Peyer's patch (tissue), 4 donors: ENCODE results near the gene EPHB2. TPM values are rescaled to one million over a fixed set of nuclear protein-coding genes. Genes with fewer than 3 reads are reported as not detected.

ENCODE experiments used
- DNase-seq, 3 donors: peaks; one replicate each; pipeline ENCODE4 v3.0.0-alpha.2; 2017 to 2019
- H3K27ac ChIP-seq, 4 donors: fragments of 200-600 bp; sonication (generic); one replicate each; pipeline ENCODE4 v1.5.1; 2016 to 2019
- H3K27me3 ChIP-seq, 2 donors: fragments of 200-600 bp; sonication (generic); one replicate each; pipeline ENCODE4 v1.5.1; 2019
- H3K36me3 ChIP-seq, 3 donors: fragments of 200-600 bp; sonication (generic); one replicate each; pipeline ENCODE4 v1.5.1; 2016 to 2019
- H3K4me1 ChIP-seq, 4 donors: fragments of 200-600 bp; sonication (generic); one replicate each; pipeline ENCODE4 v1.5.1; 2016 to 2019
- H3K4me3 ChIP-seq, 4 donors: fragments of 200-600 bp; sonication (generic); 1 replicate in 3 of 4; 2 replicates in 1 of 4; pipeline ENCODE4 v1.5.1; 2016 to 2019; ENCODE audit warnings: mild to moderate bottlenecking in 1 of 4
- H3K9me3 ChIP-seq, 4 donors: fragments of 200-600 bp; sonication (generic); one replicate each; pipeline ENCODE4 v1.5.1; 2016 to 2019; ENCODE audit warnings: mild to moderate bottlenecking in 1 of 4
- POLR2A ChIP-seq, 2 donors: fragments of 450-650 bp; IDR thresholded peaks; one replicate each; pipeline ENCODE4 v1.5.1; 2017; ENCODE audit warnings: antibody characterized with exemption in 2 of 2, mild to moderate bottlenecking in 2 of 2, moderate library complexity in 2 of 2
- total RNA-seq, 4 donors: library from RNA; depleted of rRNA; stranded (reverse); fragments of >200 nt; gene quantifications; one replicate each; pipeline ENCODE4 v1.1.0, GENCODE V29; 2016
- TF ChIP-seq, protein P1 (sequence below), 6 experiments: fragments of 450-650 bp in 4 of 6; fragments of 200-600 bp in 2 of 6; sonication (generic) in 1 of 6; IDR thresholded peaks; one replicate each; pipeline ENCODE4 v1.5.1; 2017 to 2019; ENCODE audit warnings: antibody characterized with exemption in 6 of 6, mild to moderate bottlenecking in 3 of 6, moderate library complexity in 1 of 6

Gene EPHB2
- total RNA-seq, 4 donors from 2014 or later: 24.5 to 71.0 (median 53.9) TPM

DNA sequence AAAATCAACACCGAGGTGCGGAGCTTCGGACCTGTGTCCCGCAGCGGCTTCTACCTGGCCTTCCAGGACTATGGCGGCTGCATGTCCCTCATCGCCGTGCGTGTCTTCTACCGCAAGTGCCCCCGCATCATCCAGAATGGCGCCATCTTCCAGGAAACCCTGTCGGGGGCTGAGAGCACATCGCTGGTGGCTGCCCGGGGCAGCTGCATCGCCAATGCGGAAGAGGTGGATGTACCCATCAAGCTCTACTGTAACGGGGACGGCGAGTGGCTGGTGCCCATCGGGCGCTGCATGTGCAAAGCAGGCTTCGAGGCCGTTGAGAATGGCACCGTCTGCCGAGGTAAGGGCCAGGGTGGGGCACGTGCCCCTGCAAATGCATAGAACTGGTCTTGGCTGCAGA is 74.1 kb downstream of the EPHB2 start:
- H3K27me3 ChIP-seq: no peaks in the 10 kb centered on the region
- no peak overlapping the region for H3K4me3 ChIP-seq
- DNase-seq: no peak
- peaks cover 0 to 5% (median 0%) of the 10 kb centered on the region in 4 donors for H3K4me1 ChIP-seq
- TF ChIP-seq, protein P1, sequence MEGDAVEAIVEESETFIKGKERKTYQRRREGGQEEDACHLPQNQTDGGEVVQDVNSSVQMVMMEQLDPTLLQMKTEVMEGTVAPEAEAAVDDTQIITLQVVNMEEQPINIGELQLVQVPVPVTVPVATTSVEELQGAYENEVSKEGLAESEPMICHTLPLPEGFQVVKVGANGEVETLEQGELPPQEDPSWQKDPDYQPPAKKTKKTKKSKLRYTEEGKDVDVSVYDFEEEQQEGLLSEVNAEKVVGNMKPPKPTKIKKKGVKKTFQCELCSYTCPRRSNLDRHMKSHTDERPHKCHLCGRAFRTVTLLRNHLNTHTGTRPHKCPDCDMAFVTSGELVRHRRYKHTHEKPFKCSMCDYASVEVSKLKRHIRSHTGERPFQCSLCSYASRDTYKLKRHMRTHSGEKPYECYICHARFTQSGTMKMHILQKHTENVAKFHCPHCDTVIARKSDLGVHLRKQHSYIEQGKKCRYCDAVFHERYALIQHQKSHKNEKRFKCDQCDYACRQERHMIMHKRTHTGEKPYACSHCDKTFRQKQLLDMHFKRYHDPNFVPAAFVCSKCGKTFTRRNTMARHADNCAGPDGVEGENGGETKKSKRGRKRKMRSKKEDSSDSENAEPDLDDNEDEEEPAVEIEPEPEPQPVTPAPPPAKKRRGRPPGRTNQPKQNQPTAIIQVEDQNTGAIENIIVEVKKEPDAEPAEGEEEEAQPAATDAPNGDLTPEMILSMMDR (IDR thresholded peaks at IDR 0.05): no peak
- no peak for TF ChIP-seq POLR2A (IDR thresholded peaks at IDR 0.05)
- no peak overlapping the region for H3K27ac ChIP-seq
- H3K36me3 ChIP-seq: no peaks in the 10 kb centered on the region
- H3K9me3 ChIP-seq: no peaks in the 10 kb centered on the region

- Histone ChIP-seq H3K27ac (no peak overlapping the region), H3K4me3 (no peak overlapping the region), H3K4me1 (peaks cover 0 to 13% (median 2%) of the 10 kb centered on the region in 4 donors), H3K27me3 (no peaks in the 10 kb centered on the region), H3K9me3 (no peaks in the 10 kb centered on the region), H3K36me3 (no peaks in the 10 kb centered on the region)
- no peak for TF ChIP-seq POLR2A (IDR thresholded peaks at IDR 0.05)
- TF ChIP-seq, protein P1 (IDR thresholded peaks at IDR 0.05): no peak
- DNase-seq: no peak
Observed at GRCh38 chr1:22786101-22786500, 75.5 kb downstream of the EPHB2 start.

GRCh38 chr1:22786719-22787489 is 76.3 kb downstream of the EPHB2 start:
- no peak for DNase-seq
- no peak for TF ChIP-seq POLR2A (IDR thresholded peaks at IDR 0.05)
- TF ChIP-seq, protein P1 (IDR thresholded peaks at IDR 0.05): no peak
- Histone ChIP-seq H3K36me3 (no peaks in the 10 kb centered on the region), H3K27ac (no peak overlapping the region), H3K4me1 (peaks cover 0 to 17% (median 2%) of the 10 kb centered on the region in 4 donors), H3K9me3 (no peaks in the 10 kb centered on the region), H3K27me3 (no peaks in the 10 kb centered on the region), H3K4me3 (no peak overlapping the region)

DNA sequence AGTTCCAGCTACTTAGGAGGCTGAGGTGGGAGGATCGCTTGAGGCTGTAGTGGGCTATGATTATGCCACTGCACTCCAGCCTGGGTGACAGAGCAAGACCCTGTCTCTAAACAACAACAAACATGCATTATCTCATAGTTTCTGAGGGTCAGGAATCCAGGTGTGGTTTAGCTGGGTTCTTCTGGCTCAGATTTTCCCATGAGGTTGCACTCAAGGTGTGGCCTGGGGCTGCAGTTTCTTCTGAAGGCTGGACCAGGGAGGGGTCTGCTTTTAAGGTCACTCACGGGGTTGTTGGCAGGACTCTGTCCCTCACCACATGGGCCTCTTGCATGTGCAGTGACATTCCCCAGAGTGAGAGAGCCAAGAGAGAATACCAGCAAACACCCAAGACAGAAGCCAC is 77.0 kb downstream of the EPHB2 start:
- Histone ChIP-seq H3K4me3 (no peak overlapping the region), H3K4me1 (peaks cover 0 to 17% (median 2%) of the 10 kb centered on the region in 4 donors), H3K27me3 (no peaks in the 10 kb centered on the region), H3K9me3 (no peaks in the 10 kb centered on the region), H3K27ac (no peak overlapping the region), H3K36me3 (no peaks in the 10 kb centered on the region)
- TF ChIP-seq, protein P1 (IDR thresholded peaks at IDR 0.05): no peak
- no peak for TF ChIP-seq POLR2A (IDR thresholded peaks at IDR 0.05)
- DNase-seq: no peak

DNA sequence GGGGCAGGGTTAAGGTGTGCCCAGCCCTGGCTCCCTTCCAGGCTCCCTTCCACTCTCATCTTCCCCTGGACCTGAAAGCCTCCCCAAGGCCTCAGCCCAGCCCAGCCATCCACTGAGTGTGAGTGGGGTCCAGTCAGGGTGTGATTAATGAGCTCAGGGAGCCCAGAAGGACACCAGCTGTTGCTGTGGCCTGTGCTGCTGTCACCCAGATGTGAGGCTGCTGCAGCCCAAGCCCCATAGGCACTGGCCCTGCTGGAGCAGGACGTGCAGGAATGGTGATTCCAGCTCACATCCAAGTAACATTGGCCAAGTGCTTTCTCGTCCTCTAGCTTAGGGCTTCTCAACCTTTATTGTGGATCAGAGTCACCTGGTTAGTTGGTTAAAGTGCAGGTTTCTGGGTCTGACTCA is 77.6 kb downstream of the EPHB2 start:
- peak in 1 of 3 donors; percentile 58 for DNase-seq
- no peak for TF ChIP-seq POLR2A (IDR thresholded peaks at IDR 0.05)
- TF ChIP-seq, protein P1 (IDR thresholded peaks at IDR 0.05): no peak
- H3K9me3 ChIP-seq: no peaks in the 10 kb centered on the region
- H3K4me3 ChIP-seq: no peak overlapping the region
- peaks cover 0 to 17% (median 2%) of the 10 kb centered on the region in 4 donors for H3K4me1 ChIP-seq
- no peaks in the 10 kb centered on the region for H3K36me3 ChIP-seq
- H3K27ac ChIP-seq: no peak overlapping the region
- no peaks in the 10 kb centered on the region for H3K27me3 ChIP-seq
